HG02973 (cell line): ENCODE measurements around the gene ARL6IP4.

Experiments
- ATAC-seq: cut with Tn5 transposase; IDR thresholded peaks from one replicate; pipeline ENCODE4 v1.9.1; 2021; ENCODE audit warnings: moderate library complexity; ENCODE audit not compliant: unreplicated experiment

Gene ARL6IP4

GRCh38 chr12:122958198-122958888, 22.1 kb upstream of the ARL6IP4 start:
- no peak for ATAC-seq

GRCh38 chr12:122959566-122960192, 20.8 kb upstream of the ARL6IP4 start:
- no peak for ATAC-seq

GRCh38 chr12:122960193-122960569, 20.3 kb upstream of the ARL6IP4 start:
- no peak for ATAC-seq

GRCh38 chr12:122961531-122962329, 18.8 kb upstream of the ARL6IP4 start:
- ATAC-seq: no peak

- no peak for ATAC-seq
Observed at GRCh38 chr12:122963941-122964265, 16.6 kb upstream of the ARL6IP4 start.

GRCh38 chr12:122964439-122965257, 15.8 kb upstream of the ARL6IP4 start:
- no peak for ATAC-seq

- no peak for ATAC-seq
Observed at GRCh38 chr12:122965321-122965751, 15.1 kb upstream of the ARL6IP4 start.

- ATAC-seq: peak; percentile 56
Observed at GRCh38 chr12:122965851-122966742, 14.4 kb upstream of the ARL6IP4 start, which contains the start of gene ABCB9. ABCB9 (minus strand) TSS chr12:122966463; CDS start chr12:122960235, 6,228 bp downstream.

- no peak for ATAC-seq
Observed at GRCh38 chr12:122966743-122967550, 13.5 kb upstream of the ARL6IP4 start.

- no peak for ATAC-seq
Observed at GRCh38 chr12:122968104-122968503, 12.4 kb upstream of the ARL6IP4 start.

GRCh38 chr12:122969676-122970075, 10.8 kb upstream of the ARL6IP4 start:
- no peak for ATAC-seq

- ATAC-seq: peak; percentile 78
Observed at GRCh38 chr12:122974274-122974891, 6.1 kb upstream of the ARL6IP4 start.

- peak; percentile 59 for ATAC-seq
Observed at GRCh38 chr12:122974892-122975789, 5.3 kb upstream of the ARL6IP4 start, which contains the start of gene OGFOD2. OGFOD2 (plus strand) TSS chr12:122975244; CDS start chr12:122975252, 8 bp downstream.

- no peak for ATAC-seq
Observed at GRCh38 chr12:122975790-122976647, 4.5 kb upstream of the ARL6IP4 start.

GRCh38 chr12:122976648-122976975, 3.9 kb upstream of the ARL6IP4 start:
- no peak for ATAC-seq

- no peak for ATAC-seq
Observed at GRCh38 chr12:122977153-122977552, 3.3 kb upstream of the ARL6IP4 start.
